HCT116 (cell line): ENCODE data around the gene SERAC1.

Source experiments
- CEBPB ChIP-seq: IDR thresholded peaks from 2 replicates; pipeline ENCODE4 v1.6.1; 2012; ENCODE audit warnings: low read depth
- CTCF ChIP-seq, 3 experiments: fragments of 200-600 bp in 1 of 3; sonication (generic) in 1 of 3; IDR thresholded peaks in 2 of 3; conservative IDR thresholded peaks in 1 of 3; 2 replicates each; pipeline ENCODE4 v1.5.1; 2012 to 2017; ENCODE audit warnings: low read depth in 2 of 3, low read length in 2 of 3, antibody characterized with exemption in 1 of 3, borderline replicate concordance in 1 of 3, control low read depth in 1 of 3, mild to moderate bottlenecking in 1 of 3, mixed read lengths in 1 of 3, mixed run types in 1 of 3, moderate library complexity in 1 of 3; ENCODE audit not compliant: insufficient read depth in 1 of 3
- EZH2 ChIP-seq: fragments of 200-600 bp; sonication (generic); IDR thresholded peaks from 2 replicates; pipeline ENCODE4 v1.6.1; 2017; ENCODE audit warnings: antibody characterized with exemption, mixed run types
- EZH2phosphoT487 ChIP-seq: fragments of 200-600 bp; IDR thresholded peaks from 2 replicates; pipeline ENCODE4 v1.6.1; 2018; ENCODE audit warnings: antibody characterized with exemption, borderline replicate concordance
- POLR2A ChIP-seq: IDR thresholded peaks from 2 replicates; pipeline ENCODE4 v1.7.0; 2011; ENCODE audit warnings: borderline replicate concordance; ENCODE audit not compliant: insufficient read depth, insufficient read length; ENCODE audit errors: extremely low read depth
- POLR2AphosphoS5 ChIP-seq: IDR thresholded peaks from 2 replicates; pipeline ENCODE4 v1.6.1; 2011; ENCODE audit warnings: mild to moderate bottlenecking, low read depth, low read length, moderate library complexity
- RAD21 ChIP-seq: IDR thresholded peaks from 2 replicates; pipeline ENCODE4 v1.6.1; 2012; ENCODE audit warnings: low read depth, mild to moderate bottlenecking
- REST ChIP-seq: IDR thresholded peaks from 2 replicates; pipeline ENCODE4 v1.6.1; 2012; ENCODE audit warnings: low read depth
- SIN3A ChIP-seq: IDR thresholded peaks from 2 replicates; pipeline ENCODE4 v1.6.1; 2012; ENCODE audit warnings: low read depth
- SP1 ChIP-seq: IDR thresholded peaks from 2 replicates; pipeline ENCODE4 v1.6.1; 2012; ENCODE audit warnings: low read depth
- TCF7L2 ChIP-seq: IDR thresholded peaks from 2 replicates; pipeline ENCODE4 v1.7.0; 2011; ENCODE audit warnings: borderline replicate concordance, inconsistent platforms; ENCODE audit not compliant: insufficient read depth, insufficient read length; ENCODE audit errors: extremely low read depth
- YY1 ChIP-seq: IDR thresholded peaks from 2 replicates; pipeline ENCODE4 v1.6.1; 2011; ENCODE audit warnings: low read length, low read depth, moderate library complexity, mild to moderate bottlenecking; ENCODE audit not compliant: insufficient replicate concordance; ENCODE audit errors: extremely low read depth
- ZNF274 ChIP-seq: fragments of 200-500 bp; sonication (Bioruptor generic); IDR thresholded peaks from 2 replicates; pipeline ENCODE4 v1.6.1; 2014; ENCODE audit warnings: mild to moderate bottlenecking, low read depth, low read length, inconsistent platforms

DNA sequence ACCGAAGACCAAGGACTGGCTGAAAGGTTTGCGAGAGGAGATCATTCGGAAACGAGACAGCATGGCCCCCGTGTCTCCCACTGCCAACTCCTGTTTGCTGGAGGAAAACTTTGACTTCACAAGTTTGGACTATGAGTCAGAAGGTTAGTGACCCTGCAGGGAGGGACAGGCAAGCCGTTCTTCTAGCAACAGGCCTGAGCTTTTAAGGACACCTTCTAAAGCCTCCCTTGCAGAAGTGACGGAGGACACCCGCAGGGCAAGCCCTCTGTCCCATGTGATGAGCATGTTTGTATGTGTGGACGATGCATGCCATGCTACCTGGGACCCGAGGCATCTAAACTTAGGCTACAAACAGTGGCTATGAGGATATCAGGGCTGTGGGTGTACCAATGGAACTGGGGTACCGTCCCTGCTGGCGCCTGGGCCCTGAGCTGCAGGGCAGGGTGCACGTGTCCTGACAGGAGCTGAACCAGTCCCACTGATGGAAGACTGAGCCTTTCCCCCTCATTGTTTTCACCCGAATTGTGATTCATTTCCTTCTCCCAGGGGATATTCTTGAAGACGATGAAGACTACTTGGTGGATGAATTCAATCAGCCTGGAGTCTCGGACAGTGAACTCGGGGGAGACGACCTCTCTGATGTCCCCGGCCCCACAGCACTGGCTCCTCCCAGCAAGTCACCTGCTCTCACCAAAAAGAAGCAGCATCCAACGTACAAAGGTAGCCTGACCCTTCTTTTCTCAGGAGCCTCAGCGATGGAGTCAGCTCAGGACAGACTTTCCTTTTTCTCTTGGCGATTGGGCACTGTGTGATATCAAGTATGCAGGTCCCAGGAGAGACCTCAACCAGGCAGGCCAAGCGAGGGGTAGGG is 84.4 kb downstream of the SERAC1 start:
- no peak for TF ChIP-seq CEBPB
- TF ChIP-seq EZH2phosphoT487, result no peak
- no peak for TF ChIP-seq POLR2A
- TF ChIP-seq CTCF (IDR thresholded peaks at IDR 0.05 in 2 of 3, conservative IDR thresholded peaks at IDR 0.05 in 1 of 3; ENCODE audit: borderline replicate concordance in 1 of 3, insufficient read depth in 1 of 3, low read depth in 2 of 3, low read length in 2 of 3), result no peak
- TF ChIP-seq SP1, result no peak
- TF ChIP-seq ZNF274, result no peak
- TF ChIP-seq RAD21, result no peak
- TF ChIP-seq SIN3A, result no peak
- TF ChIP-seq EZH2, result no peak
- no peak for TF ChIP-seq TCF7L2
- TF ChIP-seq POLR2AphosphoS5, result no peak
- no peak for TF ChIP-seq YY1
- TF ChIP-seq REST, result no peak
